Mesendoderm (in vitro differentiated cells): ENCODE measurements around the gene SOX6.

ENCODE experiments used
- DNase-seq: peaks from one replicate; pipeline ENCODE4 v3.0.0; 2013
- H2AK5ac ChIP-seq: 2 replicates; pipeline ENCODE4 v1.6.1; 2013; ENCODE audit warnings: low read length, inconsistent platforms
- H2BK120ac ChIP-seq: 2 replicates; pipeline ENCODE4 v1.6.1; 2013; ENCODE audit warnings: low read depth, mild to moderate bottlenecking, low read length, moderate library complexity, mixed read lengths
- H2BK15ac ChIP-seq: replicated peaks from 2 replicates; pipeline ENCODE4 v1.6.1; 2013; ENCODE audit warnings: low read depth, mild to moderate bottlenecking, moderate library complexity
- H2BK5ac ChIP-seq: 2 replicates; pipeline ENCODE4 v1.6.1; 2013; ENCODE audit warnings: low read length, inconsistent platforms
- H3K18ac ChIP-seq: 2 replicates; pipeline ENCODE4 v1.6.1; 2013; ENCODE audit warnings: mild to moderate bottlenecking, low read length, mixed read lengths
- H3K23ac ChIP-seq: one replicate; pipeline ENCODE4 v1.6.1; 2013; ENCODE audit warnings: low read length
- H3K27ac ChIP-seq: 2 replicates; pipeline ENCODE4 v1.5.1; 2013; ENCODE audit warnings: low read depth, mild to moderate bottlenecking, inconsistent platforms, low read length, moderate library complexity
- H3K27me3 ChIP-seq: 2 replicates; pipeline ENCODE4 v1.6.1; 2013; ENCODE audit warnings: low read length, control low read depth, mild to moderate bottlenecking, inconsistent platforms; ENCODE audit not compliant: insufficient read depth, poor library complexity
- H3K36me3 ChIP-seq: 2 replicates; pipeline ENCODE4 v1.6.1; 2013; ENCODE audit warnings: low read length, inconsistent platforms; ENCODE audit not compliant: control insufficient read depth, insufficient read depth
- H3K4ac ChIP-seq: one replicate; pipeline ENCODE4 v1.6.1; 2013; ENCODE audit warnings: low read depth, mild to moderate bottlenecking, low read length, moderate library complexity
- H3K4me1 ChIP-seq: 2 replicates; pipeline ENCODE4 v1.6.1; 2013; ENCODE audit warnings: low read depth, low read length, inconsistent platforms; ENCODE audit not compliant: control insufficient read depth
- H3K4me2 ChIP-seq: 2 replicates; pipeline ENCODE4 v1.6.1; 2013; ENCODE audit warnings: low read length
- H3K4me3 ChIP-seq: 2 replicates; pipeline ENCODE4 v1.5.1; 2013; ENCODE audit warnings: mild to moderate bottlenecking, low read length
- H3K56ac ChIP-seq: one replicate; pipeline ENCODE4 v1.6.1; 2013; ENCODE audit warnings: low read length
- H3K79me1 ChIP-seq: 2 replicates; pipeline ENCODE4 v1.6.1; 2013; ENCODE audit warnings: low read length, inconsistent platforms
- H3K79me2 ChIP-seq: 2 replicates; pipeline ENCODE4 v1.6.1; 2013; ENCODE audit warnings: mild to moderate bottlenecking, low read length; ENCODE audit not compliant: control insufficient read depth, insufficient read depth
- H3K9ac ChIP-seq: 2 replicates; pipeline ENCODE4 v1.6.1; 2013; ENCODE audit warnings: low read length, inconsistent platforms
- H4K5ac ChIP-seq: one replicate; pipeline ENCODE4 v1.6.1; 2013; ENCODE audit warnings: low read length
- H4K8ac ChIP-seq: one replicate; pipeline ENCODE4 v1.6.1; 2013; ENCODE audit warnings: low read depth, mild to moderate bottlenecking, control low read depth, low read length, moderate library complexity
- WGBS: extraction: QIAGEN DNeasy Blood & Tissue Kit; methylation state at CpG from one replicate; pipeline ENCODE4 v1.1.7; 2013; ENCODE audit warnings: low lambda C conversion rate, missing lambda C conversion rate; ENCODE audit not compliant: insufficient coverage; ENCODE audit errors: extremely low coverage; 5-methylcytosine and 5-hydroxymethylcytosine counted together

Gene SOX6

DNA sequence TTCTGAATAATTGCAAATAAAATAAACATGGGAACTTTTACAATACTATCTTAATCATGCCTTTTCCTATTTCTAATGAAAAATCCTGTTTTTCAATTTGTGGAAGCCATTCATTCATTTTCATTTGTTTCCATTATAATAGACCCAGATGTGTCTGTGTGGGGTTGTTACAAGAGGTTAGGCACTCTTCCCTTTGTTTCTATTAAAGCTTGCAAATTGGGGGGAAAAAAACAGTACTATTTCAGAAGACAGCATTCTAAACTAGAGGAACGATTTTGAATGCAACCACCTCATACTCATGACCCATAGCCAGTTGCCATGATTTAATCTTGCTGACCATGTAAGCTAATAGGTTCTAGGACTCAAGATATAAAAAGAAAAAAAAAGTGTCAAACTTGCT is 175.5 kb downstream of the SOX6 start:
- Histone ChIP-seq H3K23ac (no peak overlapping the region), H3K79me2 (no peaks in the 10 kb centered on the region), H3K56ac (no peak overlapping the region), H3K79me1 (no peaks in the 10 kb centered on the region), H3K4ac (no peak overlapping the region), H4K8ac (no peak overlapping the region), H3K27ac (no peak overlapping the region), H3K27me3 (no peaks in the 10 kb centered on the region), H2BK120ac (no peak overlapping the region), H3K4me1 (no peaks in the 10 kb centered on the region), H2AK5ac (no peak overlapping the region), H2BK5ac (no peak overlapping the region), H3K4me3 (no peak overlapping the region), H3K18ac (no peak overlapping the region), H2BK15ac (no peak overlapping the region), H3K9ac (no peak overlapping the region), H3K4me2 (no peak overlapping the region), H3K36me3 (no peaks in the 10 kb centered on the region), H4K5ac (no peak overlapping the region)
- no peak for DNase-seq
- no CpG with 5 or more reads among the region's 1 CpG for WGBS

DNA sequence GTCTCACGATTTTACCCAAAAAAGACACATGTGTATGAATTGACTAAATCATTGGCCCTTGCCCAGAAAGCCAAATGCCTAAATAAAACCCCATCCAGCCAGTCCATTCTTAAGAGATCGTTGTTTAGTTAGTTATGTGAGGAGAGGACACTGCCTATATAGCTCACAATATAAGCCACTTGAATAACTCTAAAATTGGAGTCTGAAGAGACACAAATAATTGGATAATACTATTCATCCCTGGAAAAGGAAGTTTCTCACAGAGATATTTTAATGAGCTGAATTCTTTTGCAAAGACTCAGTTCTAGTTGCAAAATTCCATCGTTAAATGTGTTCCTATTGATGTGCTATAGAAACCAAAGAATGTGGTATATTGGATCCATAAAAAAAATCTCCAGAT is 176.7 kb downstream of the SOX6 start:
- Histone ChIP-seq H4K5ac (no peak overlapping the region), H3K9ac (no peak overlapping the region), H3K18ac (no peak overlapping the region), H2BK5ac (no peak overlapping the region), H3K79me1 (no peaks in the 10 kb centered on the region), H3K4ac (no peak overlapping the region), H2BK15ac (no peak overlapping the region), H3K27me3 (no peaks in the 10 kb centered on the region), H3K56ac (no peak overlapping the region), H2AK5ac (no peak overlapping the region), H3K4me2 (no peak overlapping the region), H3K27ac (no peak overlapping the region), H2BK120ac (no peak overlapping the region), H3K36me3 (no peaks in the 10 kb centered on the region), H3K4me1 (no peaks in the 10 kb centered on the region), H4K8ac (no peak overlapping the region), H3K23ac (no peak overlapping the region), H3K79me2 (no peaks in the 10 kb centered on the region), H3K4me3 (no peak overlapping the region)
- WGBS = no CpG with 5 or more reads among the region's 3 CpGs
- no peak for DNase-seq

GRCh38 chr11:16178273-16178672 is 178.1 kb downstream of the SOX6 start:
- no peak overlapping the region for H2BK120ac ChIP-seq
- H3K9ac ChIP-seq = no peak overlapping the region
- H2BK5ac ChIP-seq = no peak overlapping the region
- H3K56ac ChIP-seq = no peak overlapping the region
- H2AK5ac ChIP-seq = no peak overlapping the region
- H2BK15ac ChIP-seq = no peak overlapping the region
- no peak overlapping the region for H4K5ac ChIP-seq
- no CpG with 5 or more reads among the region's 1 CpG for WGBS
- no peak for DNase-seq
- no peak overlapping the region for H3K18ac ChIP-seq
- no peaks in the 10 kb centered on the region for H3K36me3 ChIP-seq
- H3K79me1 ChIP-seq = no peaks in the 10 kb centered on the region
- no peak overlapping the region for H3K4ac ChIP-seq
- no peak overlapping the region for H4K8ac ChIP-seq
- H3K4me3 ChIP-seq = no peak overlapping the region
- no peak overlapping the region for H3K4me2 ChIP-seq
- no peaks in the 10 kb centered on the region for H3K79me2 ChIP-seq
- no peaks in the 10 kb centered on the region for H3K27me3 ChIP-seq
- H3K4me1 ChIP-seq = no peaks in the 10 kb centered on the region
- no peak overlapping the region for H3K23ac ChIP-seq
- H3K27ac ChIP-seq = no peak overlapping the region

GRCh38 chr11:16177688-16178087 is 178.7 kb downstream of the SOX6 start:
- Histone ChIP-seq H3K4me3 (no peak overlapping the region), H3K56ac (no peak overlapping the region), H2BK5ac (no peak overlapping the region), H3K23ac (no peak overlapping the region), H3K79me1 (no peaks in the 10 kb centered on the region), H3K4me1 (no peaks in the 10 kb centered on the region), H3K4me2 (no peak overlapping the region), H4K5ac (no peak overlapping the region), H3K79me2 (no peaks in the 10 kb centered on the region), H4K8ac (no peak overlapping the region), H3K27me3 (no peaks in the 10 kb centered on the region), H2BK120ac (no peak overlapping the region), H3K18ac (no peak overlapping the region), H3K27ac (no peak overlapping the region), H3K36me3 (no peaks in the 10 kb centered on the region), H2AK5ac (no peak overlapping the region), H2BK15ac (no peak overlapping the region), H3K4ac (no peak overlapping the region), H3K9ac (no peak overlapping the region)
- no CpG with 5 or more reads among the region's 3 CpGs for WGBS
- DNase-seq = no peak

GRCh38 chr11:16173798-16174197 is 182.5 kb downstream of the SOX6 start:
- Histone ChIP-seq H3K79me2 (no peaks in the 10 kb centered on the region), H3K4ac (no peak overlapping the region), H3K23ac (no peak overlapping the region), H2BK5ac (no peak overlapping the region), H3K4me3 (no peak overlapping the region), H4K8ac (no peak overlapping the region), H2BK15ac (no peak overlapping the region), H2AK5ac (no peak overlapping the region), H2BK120ac (no peak overlapping the region), H3K56ac (no peak overlapping the region), H3K27ac (no peak overlapping the region), H4K5ac (no peak overlapping the region), H3K4me2 (no peak overlapping the region), H3K9ac (no peak overlapping the region), H3K4me1 (no peaks in the 10 kb centered on the region), H3K79me1 (no peaks in the 10 kb centered on the region), H3K27me3 (no peaks in the 10 kb centered on the region), H3K18ac (no peak overlapping the region), H3K36me3 (no peaks in the 10 kb centered on the region)
- DNase-seq = peak; percentile 11

GRCh38 chr11:16171882-16172281 is 184.5 kb downstream of the SOX6 start:
- no peak overlapping the region for H4K5ac ChIP-seq
- no peak overlapping the region for H3K9ac ChIP-seq
- H3K4me1 ChIP-seq = no peaks in the 10 kb centered on the region
- H3K4ac ChIP-seq = no peak overlapping the region
- DNase-seq = no peak
- H2BK15ac ChIP-seq = no peak overlapping the region
- no peak overlapping the region for H3K4me2 ChIP-seq
- no peak overlapping the region for H3K18ac ChIP-seq
- no peak overlapping the region for H2BK5ac ChIP-seq
- no peaks in the 10 kb centered on the region for H3K79me1 ChIP-seq
- WGBS = no CpG with 5 or more reads among the region's 2 CpGs
- no peak overlapping the region for H3K4me3 ChIP-seq
- no peak overlapping the region for H3K23ac ChIP-seq
- no peaks in the 10 kb centered on the region for H3K36me3 ChIP-seq
- no peak overlapping the region for H3K56ac ChIP-seq
- no peak overlapping the region for H2BK120ac ChIP-seq
- no peaks in the 10 kb centered on the region for H3K79me2 ChIP-seq
- no peaks in the 10 kb centered on the region for H3K27me3 ChIP-seq
- H3K27ac ChIP-seq = no peak overlapping the region
- H2AK5ac ChIP-seq = no peak overlapping the region
- no peak overlapping the region for H4K8ac ChIP-seq
